Anterior cingulate cortex (tissue), 58 donors: ENCODE measurements around the gene PDGFRA.
"Not testable (repeated sequence)": the region's sequence is repeated elsewhere in the genome, so short reads cannot be mapped to it uniquely, and the experiment has no call there.

Experiments
- DNase-seq, 58 donors: peaks; one replicate each; lab custom pipeline; 2025; lab: John Stamatoyannopoulos, UW

The PDGFRA gene

GRCh38 chr4:54227256-54228055 is 1.6 kb upstream of the PDGFRA start:
- DNase-seq: peak in 1 of 58 donors; percentile 19

GRCh38 chr4:54228056-54228527 is 1.0 kb upstream of the PDGFRA start:
- DNase-seq: peak in 40 of 58 donors; percentile 9 to 58 (median 24)

- no peak for DNase-seq
Measured at GRCh38 chr4:54228546-54228945, 547 bp upstream of the PDGFRA start.

DNA sequence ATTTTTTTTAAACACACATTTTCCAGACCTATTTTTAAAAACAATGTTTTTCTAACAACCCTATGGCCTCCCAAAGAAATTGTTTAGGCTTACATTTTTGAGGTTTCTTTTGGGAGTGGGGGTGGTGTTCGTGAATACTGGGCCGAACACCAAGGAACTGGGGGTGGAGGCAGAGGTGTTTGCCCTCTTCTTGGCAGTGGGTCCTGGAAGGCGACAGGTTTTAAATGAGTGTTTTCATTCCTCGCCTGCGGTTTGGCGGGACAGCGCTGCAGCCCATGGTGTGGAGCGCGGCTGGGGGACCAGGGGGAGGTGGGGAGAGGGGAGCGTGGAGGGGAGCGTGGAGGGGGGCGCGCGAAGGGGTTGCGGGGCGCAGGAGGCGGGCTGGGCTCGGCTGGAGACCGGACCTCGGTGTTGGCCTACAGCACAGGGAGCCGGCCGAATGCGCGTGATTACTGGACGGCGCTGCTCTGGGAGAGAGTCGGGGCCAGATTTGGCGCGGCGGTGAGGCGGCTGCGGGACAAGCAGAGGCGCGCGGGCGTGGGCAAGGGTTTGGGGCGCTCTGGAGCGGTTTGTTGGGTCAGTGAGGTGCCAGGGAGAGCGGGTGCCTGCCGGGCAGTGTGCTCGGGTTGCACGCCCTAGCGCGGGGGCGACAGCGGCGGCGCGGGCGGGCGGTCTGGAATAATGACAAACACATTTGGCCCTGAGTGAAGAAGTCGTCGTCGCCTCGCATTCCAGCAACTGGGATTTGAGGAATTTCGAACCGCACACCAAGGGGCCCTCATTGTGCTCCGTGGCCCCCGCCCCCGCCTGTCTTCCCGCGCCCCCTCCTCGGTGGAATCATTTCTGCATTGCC is 764 bp downstream of the PDGFRA start:
- DNase-seq: peak in 1 of 58 donors; percentile 9

- DNase-seq: no peak
Measured at GRCh38 chr4:54230484-54231418, 1.7 kb downstream of the PDGFRA start.

DNA sequence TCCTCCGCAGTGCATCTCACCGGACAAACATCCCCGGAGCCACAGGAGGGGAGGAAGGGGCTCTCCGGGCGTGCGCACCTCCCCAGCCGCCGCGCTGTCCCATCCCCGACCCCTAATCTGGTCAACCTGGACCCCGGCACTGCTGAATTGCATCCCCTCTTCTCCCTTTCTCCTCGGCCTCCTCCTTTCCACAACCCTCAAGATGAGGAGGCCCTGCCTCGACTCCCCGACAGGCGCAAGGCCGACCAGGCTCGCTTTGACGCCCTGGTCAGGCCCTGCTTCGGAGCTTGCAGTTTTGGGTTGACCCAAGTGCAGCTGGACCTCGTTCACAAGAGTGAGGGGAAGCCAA is 2.3 kb downstream of the PDGFRA start:
- no peak for DNase-seq

GRCh38 chr4:54231768-54232688 is 2.9 kb downstream of the PDGFRA start:
- DNase-seq: peak in 3 of 58 donors; percentile 3 to 7 (median 6)

DNA sequence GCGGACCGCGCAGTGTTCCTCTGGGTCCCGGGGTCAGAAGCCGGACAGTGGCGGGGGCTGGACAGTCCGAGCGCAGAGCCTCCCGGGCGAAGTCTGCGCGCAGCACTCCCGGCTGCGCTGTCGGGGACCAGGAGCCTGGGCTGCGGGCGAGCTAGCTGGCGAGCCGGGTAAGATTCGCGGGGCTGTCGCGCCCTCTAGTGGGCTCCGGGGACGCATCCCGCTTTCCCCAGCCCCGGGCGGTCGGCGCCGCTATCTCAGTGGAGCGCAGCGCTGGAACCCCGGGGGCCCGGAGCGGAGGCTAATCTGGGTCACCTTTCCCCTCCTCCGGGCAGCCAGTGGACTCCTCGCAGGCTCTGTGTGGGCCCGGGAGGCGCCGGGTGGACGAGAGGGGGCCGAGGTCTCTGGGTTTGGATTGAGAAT is 4.2 kb downstream of the PDGFRA start:
- peak in 57 of 58 donors; percentile 5 to 85 (median 63) for DNase-seq

GRCh38 chr4:54233697-54234496 is 4.8 kb downstream of the PDGFRA start:
- peak in 54 of 58 donors; percentile 8 to 80 (median 48) for DNase-seq

DNA sequence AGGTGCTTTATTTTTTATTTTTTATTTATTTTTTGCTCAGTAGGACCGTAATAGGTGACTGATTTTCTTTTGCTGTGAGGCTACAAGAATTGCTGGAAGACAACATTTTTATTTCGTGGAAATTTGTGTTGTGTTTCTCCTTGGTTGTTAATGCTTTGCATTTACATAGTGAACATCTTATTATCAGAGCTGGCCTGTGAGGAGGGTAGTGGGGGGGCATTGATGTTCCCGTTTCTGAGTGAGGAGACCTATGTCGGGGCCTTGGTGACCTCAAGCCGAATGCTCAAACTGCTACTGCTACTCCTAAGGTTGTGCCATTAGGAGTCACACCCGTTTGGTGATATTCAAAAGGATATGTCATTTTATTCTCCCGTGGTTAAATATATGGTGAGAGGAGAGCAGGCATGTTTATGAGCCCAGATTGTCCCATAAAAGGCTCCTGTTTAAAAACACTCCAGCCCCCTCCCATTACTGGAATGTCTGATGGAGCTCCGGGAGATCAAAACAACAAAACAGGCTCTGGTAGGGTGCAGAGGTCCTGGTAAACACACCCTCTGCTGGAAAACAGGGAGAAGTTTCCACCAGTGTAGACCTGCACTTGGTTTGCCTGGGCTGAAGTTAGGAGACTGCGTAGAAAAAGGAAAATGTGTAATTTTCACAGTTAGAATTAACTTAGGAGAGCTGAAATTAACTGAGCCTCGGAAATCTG is 5.6 kb downstream of the PDGFRA start:
- no peak for DNase-seq

- DNase-seq: not testable (repeated sequence)
Measured at GRCh38 chr4:54236316-54236715, 7.2 kb downstream of the PDGFRA start.

GRCh38 chr4:54237770-54238169 is 8.7 kb downstream of the PDGFRA start:
- no peak for DNase-seq

DNA sequence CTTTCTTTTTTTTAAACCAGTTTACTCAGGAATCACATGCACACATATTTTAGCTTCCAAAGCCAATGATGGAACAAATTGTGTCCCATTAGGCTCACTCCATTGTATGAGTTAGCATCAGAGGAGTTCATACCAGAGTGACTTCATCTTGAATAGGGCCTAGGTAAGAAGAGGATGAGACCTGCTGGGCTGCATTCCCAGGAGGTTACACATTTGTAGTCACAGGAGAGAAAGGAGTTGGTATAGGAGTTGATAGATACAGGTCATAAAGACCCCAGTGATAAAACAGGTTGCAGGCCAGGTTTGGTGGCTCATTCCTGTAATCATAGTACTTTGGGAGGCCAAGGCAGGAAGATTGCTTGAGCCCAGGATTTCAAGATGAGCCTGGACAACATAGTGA is 9.3 kb downstream of the PDGFRA start:
- DNase-seq: no peak

DNA sequence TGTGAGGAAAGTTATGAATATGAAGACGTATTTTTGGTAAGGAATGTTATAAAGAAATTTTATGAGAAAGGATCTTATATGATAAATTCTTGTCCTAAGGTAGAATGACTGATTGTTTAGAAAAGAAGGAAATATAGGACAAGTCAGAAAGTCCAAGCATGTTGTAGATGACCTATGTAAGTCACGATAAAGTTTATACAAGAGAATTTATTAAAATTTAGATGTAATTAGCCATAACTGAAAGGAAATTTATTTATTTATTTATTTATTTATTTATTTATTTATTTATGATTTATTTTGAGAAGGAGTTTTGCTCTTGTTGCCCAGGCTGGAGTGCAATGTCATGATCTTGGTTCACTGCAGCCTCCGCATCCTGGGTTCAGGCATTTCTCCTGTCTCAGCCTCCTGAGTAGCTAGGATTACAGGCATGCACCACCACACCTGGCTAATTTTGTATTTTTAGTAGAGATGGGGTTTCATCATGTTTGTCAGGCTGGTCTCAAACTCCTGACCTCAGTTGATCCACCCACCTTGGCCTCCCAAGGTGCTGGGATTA is 12.3 kb downstream of the PDGFRA start:
- DNase-seq: not testable (repeated sequence)

DNA sequence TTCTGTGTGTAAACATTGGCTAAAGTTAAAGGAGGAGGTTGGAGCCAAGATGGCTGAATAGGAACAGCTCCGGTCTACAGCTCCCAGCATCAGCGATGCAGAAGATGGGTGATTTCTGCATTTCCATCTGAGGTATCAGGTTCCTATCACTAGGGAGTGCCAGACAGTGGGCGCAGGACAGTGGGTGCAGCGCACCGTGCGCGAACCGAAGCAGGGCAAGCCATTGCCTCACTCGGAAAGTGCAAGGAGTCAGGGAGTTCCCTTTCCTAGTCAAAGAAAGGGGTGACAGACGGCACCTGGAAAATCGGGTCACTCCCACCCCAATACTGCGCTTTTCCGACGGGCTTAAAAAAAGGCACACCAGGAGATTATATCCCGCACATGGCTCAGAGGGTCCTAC is 14.4 kb downstream of the PDGFRA start:
- DNase-seq: not testable (repeated sequence)

DNA sequence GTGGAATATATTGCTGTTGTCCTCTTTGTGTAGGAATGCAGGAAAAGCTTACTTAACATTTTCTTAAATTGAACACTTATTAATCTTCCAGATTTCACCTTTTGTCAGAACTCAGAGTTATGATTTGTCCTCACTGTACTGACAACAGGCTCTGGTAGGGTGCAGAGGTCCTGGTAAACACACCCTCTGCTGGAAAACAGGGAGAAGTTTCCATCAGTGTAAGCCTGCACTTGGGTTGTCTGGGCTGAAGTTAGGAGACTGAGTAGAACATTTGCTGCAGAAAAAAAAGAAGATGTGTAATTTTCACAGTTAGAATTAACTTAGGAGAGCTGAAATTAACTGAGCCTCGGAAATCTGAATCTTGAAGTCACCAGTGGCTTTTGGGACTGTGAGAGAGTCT is 23.2 kb downstream of the PDGFRA start:
- DNase-seq: not testable (repeated sequence)
